ENCODE results near the gene KRT86. TPM values are rescaled to one million over a fixed set of nuclear protein-coding genes. Genes with fewer than 3 reads are reported as not detected.
"Not testable (repeated sequence)": the region's sequence is repeated elsewhere in the genome, so short reads cannot be mapped to it uniquely, and the experiment has no call there.

Gene KRT86
- total RNA-seq, 2 donors from 2014 or later, result 0.20 TPM; not detected in 1

GRCh38 chr12:52342781-52343490, 68.5 kb downstream of the KRT86 start:
- ATAC-seq (no peak), DNase-seq (no peak)
- intact Hi-C loops (cut with DNase I, micrococcal nuclease), result no loop called here

DNA sequence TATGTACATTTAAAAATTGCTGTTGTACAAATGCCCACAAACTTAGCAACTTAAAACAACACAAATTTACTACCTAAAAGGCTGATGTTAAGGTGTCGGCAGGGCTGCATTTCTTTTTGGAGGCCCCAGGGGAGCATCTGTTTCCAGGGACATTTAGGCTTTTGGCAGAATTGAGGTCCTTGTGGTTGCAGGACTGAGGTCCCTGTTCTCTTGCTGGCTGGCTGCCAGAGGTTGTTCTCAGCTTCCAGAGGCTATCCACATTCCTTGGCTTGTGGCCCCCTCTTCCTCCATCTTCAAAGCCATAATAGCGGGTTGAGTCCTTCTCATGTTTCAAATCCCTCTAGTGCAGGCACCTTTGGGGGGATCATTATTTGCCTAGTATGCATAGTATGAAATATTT, 69.1 kb downstream of the KRT86 start:
- DNase-seq, result no peak
- ATAC-seq, result no peak
- intact Hi-C loops (cut with DNase I, micrococcal nuclease), result no loop called here

DNA sequence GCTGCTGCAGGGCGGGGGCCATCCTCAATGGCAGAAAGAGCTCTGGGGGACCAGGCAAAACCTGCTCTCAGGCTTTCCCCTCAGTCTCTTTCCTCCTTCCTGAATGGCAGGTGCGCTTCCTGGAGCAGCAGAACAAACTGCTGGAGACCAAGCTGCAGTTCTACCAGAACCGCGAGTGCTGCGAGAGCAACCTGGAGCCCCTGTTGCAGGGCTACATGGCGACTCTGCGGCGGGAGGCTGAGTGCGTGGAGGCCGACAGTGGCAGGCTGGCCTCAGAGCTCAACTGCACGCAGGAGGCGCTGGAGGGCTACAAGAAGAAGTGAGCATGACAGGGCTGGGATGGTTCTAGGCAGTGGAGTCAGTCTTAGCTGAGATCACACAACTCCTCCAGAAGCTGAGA, 69.7 kb downstream of the KRT86 start:
- intact Hi-C loops (cut with DNase I, micrococcal nuclease), result no loop called here
- ATAC-seq, result no peak
- DNase-seq, result no peak

GRCh38 chr12:52345041-52345440, 70.6 kb downstream of the KRT86 start:
- ATAC-seq; intact Hi-C loops (cut with DNase I, micrococcal nuclease); DNase-seq: not testable (repeated sequence)

- ATAC-seq, result peak; percentile 32
- DNase-seq, result no peak
- intact Hi-C loops (cut with DNase I, micrococcal nuclease), result no loop called here
Measured at GRCh38 chr12:52346593-52346992, 72.1 kb downstream of the KRT86 start.

GRCh38 chr12:52347016-52347415, 72.6 kb downstream of the KRT86 start:
- DNase-seq (no peak), ATAC-seq (peak; percentile 48)
- intact Hi-C loops (cut with DNase I, micrococcal nuclease), result no loop called here

- ATAC-seq, result no peak
Measured at GRCh38 chr12:52347551-52348510, 73.4 kb downstream of the KRT86 start.

GRCh38 chr12:52349196-52349595, 74.8 kb downstream of the KRT86 start:
- no peak for DNase-seq
- no peak for ATAC-seq
- intact Hi-C loops (cut with DNase I, micrococcal nuclease), result no loop called here

More at GRCh38 chr12:52347551-52348510, 73.4 kb downstream of the KRT86 start:
- intact Hi-C loops (cut with DNase I, micrococcal nuclease), result no loop called here
- DNase-seq, result no peak

DNA sequence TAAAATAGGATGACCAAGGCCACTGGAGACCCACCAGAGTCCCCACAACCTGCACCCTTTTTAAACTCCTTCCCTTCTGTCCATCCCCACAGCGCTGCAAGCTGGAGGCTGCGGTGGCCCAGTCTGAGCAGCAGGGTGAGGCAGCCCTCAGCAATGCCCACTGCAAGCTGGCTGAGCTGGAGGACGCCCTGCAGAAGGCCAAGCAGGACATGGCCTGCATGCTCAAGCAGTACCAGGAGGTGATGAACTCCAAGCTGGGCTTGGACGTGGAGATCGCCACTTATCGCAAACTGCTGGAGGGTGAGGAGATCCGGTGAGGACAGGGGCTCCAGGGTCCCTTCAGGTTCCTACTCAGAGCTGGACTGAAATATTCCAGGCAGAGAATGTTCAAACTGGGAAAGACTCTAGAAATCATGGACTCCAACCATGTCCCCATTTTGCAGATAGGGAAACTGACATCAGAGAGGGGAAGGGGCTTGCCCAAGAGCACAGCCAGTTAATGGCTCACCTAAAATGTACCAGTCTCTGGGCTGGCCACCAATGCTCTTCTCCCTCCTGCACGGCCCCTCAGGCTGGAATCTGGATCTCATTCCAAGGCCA, 75.7 kb downstream of the KRT86 start:
- ATAC-seq (no peak), DNase-seq (no peak)
- intact Hi-C loops (cut with DNase I, micrococcal nuclease), result no loop called here

- DNase-seq, result no peak
- no peak for ATAC-seq
- intact Hi-C loops (cut with DNase I, micrococcal nuclease), result no loop called here
Measured at GRCh38 chr12:52350786-52351185, 76.3 kb downstream of the KRT86 start.

DNA sequence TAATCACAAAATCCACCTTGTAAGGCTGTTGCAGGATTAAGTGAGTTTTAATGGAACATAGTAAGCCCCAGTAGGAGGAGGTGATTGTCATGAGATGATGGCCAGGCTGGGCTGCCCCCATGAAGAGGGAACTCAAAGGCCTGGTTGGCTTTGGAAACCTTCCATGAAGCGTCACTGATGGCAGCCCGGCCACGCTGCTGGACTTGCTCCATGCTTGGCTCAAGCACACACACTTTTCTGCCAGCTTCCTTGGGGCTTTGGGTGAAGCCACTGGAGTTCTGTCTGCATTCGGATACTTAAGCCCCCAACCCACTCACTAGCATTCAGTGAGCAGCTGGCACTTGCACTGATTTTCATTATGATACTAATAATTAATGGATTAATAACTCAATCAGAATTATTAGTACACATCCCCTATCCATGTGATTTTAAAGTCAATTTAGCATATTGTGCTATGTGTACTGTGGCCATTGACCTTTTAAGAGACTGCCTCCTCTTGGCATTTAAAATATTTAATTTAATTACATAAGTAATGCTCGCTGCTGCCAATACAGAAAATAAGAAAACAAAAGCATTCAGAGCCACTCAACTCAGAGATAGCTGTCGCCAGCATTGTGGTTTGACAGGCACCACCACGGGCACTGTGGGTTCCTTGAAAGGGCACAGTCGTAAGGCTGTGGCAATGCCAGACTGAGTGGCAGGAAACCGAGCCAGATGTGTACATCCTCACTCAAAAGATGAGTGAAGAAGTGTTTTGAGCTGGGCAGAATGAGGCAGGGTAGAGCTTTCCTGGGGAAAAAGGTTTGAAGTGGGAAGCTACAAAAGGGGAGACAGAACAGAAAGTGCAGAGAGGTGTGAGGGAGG, 77.0 kb downstream of the KRT86 start:
- DNase-seq (no peak), ATAC-seq (no peak)
- intact Hi-C loops (cut with DNase I, micrococcal nuclease), result no loop called here

DNA sequence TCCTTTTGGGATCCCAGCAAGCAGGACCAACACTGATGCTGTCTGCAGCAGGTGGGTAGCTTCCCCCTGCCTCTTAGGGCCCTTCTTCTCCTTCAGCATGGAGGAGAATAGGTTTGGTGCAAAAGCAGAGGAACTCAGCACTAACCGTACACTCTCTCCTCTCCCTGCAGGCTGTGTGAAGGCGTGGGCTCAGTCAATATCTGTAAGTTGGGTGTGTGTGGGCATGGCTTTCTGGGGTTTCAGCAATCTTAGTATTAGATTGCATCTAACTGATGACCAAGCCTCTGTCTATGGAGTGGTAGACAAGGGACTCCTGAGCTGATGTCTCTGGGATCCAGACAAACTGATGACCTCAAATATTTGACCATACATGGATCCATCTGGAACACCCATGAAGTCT, 78.5 kb downstream of the KRT86 start:
- intact Hi-C loops (cut with DNase I, micrococcal nuclease), result no loop called here
- ATAC-seq (no peak), DNase-seq (no peak)

DNA sequence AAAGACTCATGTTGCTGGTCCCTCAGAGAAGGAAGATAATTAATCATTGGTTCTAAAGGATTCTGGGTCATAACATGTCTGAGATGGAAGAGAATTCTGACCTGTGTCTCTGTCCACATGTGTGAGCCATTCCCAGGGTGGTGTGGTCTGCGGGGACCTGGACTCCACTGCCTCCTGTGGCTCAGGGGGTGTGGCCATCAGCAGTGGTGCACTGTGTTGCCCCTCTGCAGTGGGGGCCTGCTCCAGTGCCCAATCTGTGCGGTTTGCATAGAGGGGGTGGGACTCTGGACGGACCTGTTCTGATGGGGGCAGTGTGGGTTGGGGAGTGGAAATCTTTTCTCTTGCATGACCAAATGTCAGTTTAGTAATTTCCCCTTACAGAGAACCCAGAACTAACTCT, 79.3 kb downstream of the KRT86 start:
- intact Hi-C loops (cut with DNase I, micrococcal nuclease), result no loop called here
- ATAC-seq, result no peak
- DNase-seq, result no peak

DNA sequence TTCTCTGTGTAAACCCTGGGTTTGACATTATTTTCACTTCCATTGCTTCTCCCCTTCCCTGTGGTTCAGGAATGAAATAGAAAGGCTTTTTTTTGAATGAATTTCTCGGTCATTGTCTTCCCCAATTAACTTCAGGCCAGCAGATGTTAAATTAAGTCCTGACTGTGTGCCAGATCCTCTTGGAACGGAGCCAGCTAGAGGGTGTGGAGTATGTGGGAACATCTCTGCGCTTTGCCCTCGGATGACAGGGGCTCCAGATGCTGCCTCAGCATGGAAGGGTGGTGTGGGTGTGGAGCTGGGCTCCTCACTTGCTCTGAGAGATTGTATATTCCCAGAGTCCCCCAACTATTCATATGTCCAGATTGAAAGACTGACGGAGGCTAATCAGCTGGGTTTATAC, 79.8 kb downstream of the KRT86 start:
- DNase-seq (no peak), ATAC-seq (no peak)
- intact Hi-C loops (cut with DNase I, micrococcal nuclease), result no loop called here

- intact Hi-C loops (cut with DNase I, micrococcal nuclease), result no loop called here
- DNase-seq, result no peak
- no peak for ATAC-seq
Measured at GRCh38 chr12:52355176-52355575, 80.7 kb downstream of the KRT86 start.

DNA sequence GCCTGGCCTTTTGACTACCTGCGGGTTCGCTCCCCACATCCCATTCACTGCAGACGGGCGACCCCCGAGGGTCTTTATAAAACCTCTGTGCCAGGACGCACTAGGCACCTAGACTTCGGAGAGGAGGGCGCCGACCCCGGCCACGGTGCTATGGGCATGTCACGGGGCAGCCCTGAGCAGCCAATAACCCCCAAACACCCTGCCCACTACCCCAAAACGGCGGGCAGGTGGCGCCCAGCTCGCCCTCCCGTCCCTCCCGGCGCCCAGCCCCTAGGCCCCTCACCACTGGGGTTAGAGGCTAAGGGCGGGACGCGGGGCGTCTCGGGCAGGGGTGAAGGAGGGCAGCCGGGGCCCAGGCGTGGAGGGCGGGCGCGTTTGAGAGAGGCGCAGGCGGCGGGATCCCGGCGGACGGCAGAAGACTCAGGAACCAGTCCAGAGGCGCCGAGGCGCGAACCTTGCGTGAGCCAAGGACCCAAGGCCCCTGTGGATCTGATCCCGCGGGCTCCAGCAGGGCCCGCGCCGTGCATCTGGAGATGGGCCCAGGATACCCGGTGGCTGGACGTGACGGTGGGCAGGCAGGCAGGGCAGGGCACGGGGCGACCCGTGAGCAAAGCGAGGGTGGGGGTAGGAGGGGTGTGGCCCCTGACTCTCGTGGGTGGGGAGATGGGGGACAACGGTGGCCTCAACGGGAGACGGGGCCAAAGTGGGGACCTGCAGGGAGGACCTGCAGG, 81.8 kb downstream of the KRT86 start:
- intact Hi-C loops (cut with DNase I, micrococcal nuclease), result no loop called here
- DNase-seq, result no peak
- no peak for ATAC-seq

DNA sequence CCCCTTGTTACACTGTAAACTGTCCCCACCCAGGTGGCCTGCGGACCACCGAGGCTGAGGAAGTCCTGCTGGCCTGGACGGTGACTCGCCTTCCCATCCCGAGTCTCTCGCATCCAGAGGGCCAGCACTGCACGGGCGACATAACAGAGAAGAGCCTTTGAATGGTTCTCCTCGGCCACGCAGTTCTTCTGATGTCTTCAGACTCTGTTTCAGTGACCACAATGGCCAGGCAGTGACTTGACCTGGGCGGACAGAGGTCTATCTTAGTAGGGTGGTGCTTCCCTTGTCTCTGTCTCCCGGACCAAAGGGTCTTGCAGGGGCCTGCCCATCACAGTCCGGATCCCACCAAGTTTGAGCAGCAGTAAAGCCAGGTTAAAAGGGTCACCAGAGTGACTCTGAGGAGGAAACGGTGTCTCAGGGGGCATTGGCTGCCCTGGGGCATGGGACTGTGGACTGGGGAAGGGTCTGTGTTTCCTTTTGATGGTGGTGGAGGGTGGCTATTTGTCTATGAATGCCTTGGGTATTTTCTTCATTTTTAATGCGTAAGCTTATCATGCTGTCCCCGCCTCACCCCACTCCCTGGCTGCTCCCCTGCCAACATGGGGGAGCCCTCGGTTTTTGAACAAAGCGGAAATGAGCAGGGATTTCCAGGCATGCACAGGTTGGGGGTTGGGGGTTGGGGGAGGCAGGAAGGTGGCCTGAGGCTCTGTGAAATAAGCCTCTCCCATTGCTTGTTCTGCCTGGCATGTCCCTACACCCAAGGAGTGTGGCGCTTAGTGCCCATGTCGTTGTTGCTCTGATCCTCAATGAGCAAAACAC, 82.5 kb downstream of the KRT86 start:
- no peak for ATAC-seq
- no peak for DNase-seq
- intact Hi-C loops (cut with DNase I, micrococcal nuclease), result no loop called here

All from left colon (tissue), 2 donors.